Right lobe of liver (tissue), 4 donors: Measurements from ENCODE around the gene GRIA1.

Source experiments
- POLR2A ChIP-seq: fragments of 450-650 bp; IDR thresholded peaks from one replicate; pipeline ENCODE4 v1.6.1; 2017; ENCODE audit warnings: antibody characterized with exemption, mild to moderate bottlenecking
- TF ChIP-seq, protein P1 (sequence below), 4 donors: fragments of 200-600 bp in 3 of 4; fragments of 450-650 bp in 1 of 4; IDR thresholded peaks; one replicate each; pipeline versions ENCODE4 v1.5.1 to v1.8.0; 2016 to 2022; ENCODE audit warnings: antibody characterized with exemption in 4 of 4, mild to moderate bottlenecking in 2 of 4
- donor health status: DM: no; HTN: no; CAD: no.
- donor health status: DM: no; HTN: no; CAD: no.
- donor health status: DM: no; HTN: yes; CAD: no.

DNA sequence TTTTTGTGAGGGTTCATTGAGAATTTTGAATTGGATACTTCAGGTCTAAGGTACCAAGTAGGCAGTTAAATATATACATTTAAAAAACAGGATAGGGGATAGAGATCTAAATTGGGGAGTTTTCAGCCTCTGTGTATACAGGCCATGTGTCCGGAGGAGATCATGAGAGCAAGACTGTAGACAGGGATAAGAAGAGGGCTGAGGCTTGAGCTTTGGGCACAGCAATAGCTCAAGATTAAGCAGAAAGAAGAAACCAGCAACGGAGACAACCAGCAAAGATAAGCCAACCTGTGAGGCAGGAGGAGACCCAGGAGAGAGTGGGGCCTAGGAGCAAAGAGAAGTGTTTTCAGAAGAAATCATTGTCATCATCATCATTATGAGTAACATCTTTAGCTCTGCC, 258.4 kb downstream of the GRIA1 start:
- TF ChIP-seq, protein P1, sequence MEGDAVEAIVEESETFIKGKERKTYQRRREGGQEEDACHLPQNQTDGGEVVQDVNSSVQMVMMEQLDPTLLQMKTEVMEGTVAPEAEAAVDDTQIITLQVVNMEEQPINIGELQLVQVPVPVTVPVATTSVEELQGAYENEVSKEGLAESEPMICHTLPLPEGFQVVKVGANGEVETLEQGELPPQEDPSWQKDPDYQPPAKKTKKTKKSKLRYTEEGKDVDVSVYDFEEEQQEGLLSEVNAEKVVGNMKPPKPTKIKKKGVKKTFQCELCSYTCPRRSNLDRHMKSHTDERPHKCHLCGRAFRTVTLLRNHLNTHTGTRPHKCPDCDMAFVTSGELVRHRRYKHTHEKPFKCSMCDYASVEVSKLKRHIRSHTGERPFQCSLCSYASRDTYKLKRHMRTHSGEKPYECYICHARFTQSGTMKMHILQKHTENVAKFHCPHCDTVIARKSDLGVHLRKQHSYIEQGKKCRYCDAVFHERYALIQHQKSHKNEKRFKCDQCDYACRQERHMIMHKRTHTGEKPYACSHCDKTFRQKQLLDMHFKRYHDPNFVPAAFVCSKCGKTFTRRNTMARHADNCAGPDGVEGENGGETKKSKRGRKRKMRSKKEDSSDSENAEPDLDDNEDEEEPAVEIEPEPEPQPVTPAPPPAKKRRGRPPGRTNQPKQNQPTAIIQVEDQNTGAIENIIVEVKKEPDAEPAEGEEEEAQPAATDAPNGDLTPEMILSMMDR (IDR thresholded peaks at IDR 0.05): no peak
- TF ChIP-seq POLR2A: no peak
